ENCODE results near the gene GTF3C4. TPM values are rescaled to one million over a fixed set of nuclear protein-coding genes. Genes with fewer than 3 reads are reported as not detected.
"Not testable (repeated sequence)": the region's sequence is repeated elsewhere in the genome, so short reads cannot be mapped to it uniquely, and the experiment has no call there.

GTF3C4 gene
- total and polyA plus RNA-seq, 12 donors = 1.9 to 18.5 (median 11.6) TPM

- no peaks in the 10 kb centered on the region for H3K36me3 ChIP-seq (replicated peaks in 1 of 2)
- H3K4me3 ChIP-seq = no peak overlapping the region
- no peak overlapping the region for H3K27ac ChIP-seq
- no peaks in the 10 kb centered on the region for H3K9me3 ChIP-seq (replicated peaks in 1 of 3)
- H3K27me3 ChIP-seq = no peaks in the 10 kb centered on the region
- intact Hi-C loops (cut with DNase I) = no loop called here
- WGBS, 4 donors = 70 to 83% (median 78%) methylated on average over 3 to 4 of the region's 4 CpGs
- no peak for DNase-seq
- no peaks in the 10 kb centered on the region for H3K4me1 ChIP-seq (replicated peaks in 1 of 2)
- TF ChIP-seq, protein P1, sequence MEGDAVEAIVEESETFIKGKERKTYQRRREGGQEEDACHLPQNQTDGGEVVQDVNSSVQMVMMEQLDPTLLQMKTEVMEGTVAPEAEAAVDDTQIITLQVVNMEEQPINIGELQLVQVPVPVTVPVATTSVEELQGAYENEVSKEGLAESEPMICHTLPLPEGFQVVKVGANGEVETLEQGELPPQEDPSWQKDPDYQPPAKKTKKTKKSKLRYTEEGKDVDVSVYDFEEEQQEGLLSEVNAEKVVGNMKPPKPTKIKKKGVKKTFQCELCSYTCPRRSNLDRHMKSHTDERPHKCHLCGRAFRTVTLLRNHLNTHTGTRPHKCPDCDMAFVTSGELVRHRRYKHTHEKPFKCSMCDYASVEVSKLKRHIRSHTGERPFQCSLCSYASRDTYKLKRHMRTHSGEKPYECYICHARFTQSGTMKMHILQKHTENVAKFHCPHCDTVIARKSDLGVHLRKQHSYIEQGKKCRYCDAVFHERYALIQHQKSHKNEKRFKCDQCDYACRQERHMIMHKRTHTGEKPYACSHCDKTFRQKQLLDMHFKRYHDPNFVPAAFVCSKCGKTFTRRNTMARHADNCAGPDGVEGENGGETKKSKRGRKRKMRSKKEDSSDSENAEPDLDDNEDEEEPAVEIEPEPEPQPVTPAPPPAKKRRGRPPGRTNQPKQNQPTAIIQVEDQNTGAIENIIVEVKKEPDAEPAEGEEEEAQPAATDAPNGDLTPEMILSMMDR (IDR thresholded peaks at IDR 0.05) = no peak
These were observed 45.7 kb downstream of the GTF3C4 start for GRCh38 chr9:132716007-132716406.

GRCh38 chr9:132717326-132717945 lies 47.2 kb downstream of the GTF3C4 start:
- no peak for TF ChIP-seq POLR2A (IDR thresholded peaks at IDR 0.05)
- WGBS, 4 donors = 41 to 69% (median 60%) methylated on average over 6 to 13 of the region's 13 CpGs
- Histone ChIP-seq H3K27ac (no peak overlapping the region), H3K36me3 (replicated peaks in 1 of 2) (no peaks in the 10 kb centered on the region), H3K9me3 (replicated peaks in 1 of 3) (no peaks in the 10 kb centered on the region), H3K4me1 (replicated peaks in 1 of 2) (no peaks in the 10 kb centered on the region), H3K27me3 (no peaks in the 10 kb centered on the region), H3K4me3 (no peak overlapping the region)
- DNase-seq = no peak
- intact Hi-C loops (cut with DNase I) = no loop called here

DNA sequence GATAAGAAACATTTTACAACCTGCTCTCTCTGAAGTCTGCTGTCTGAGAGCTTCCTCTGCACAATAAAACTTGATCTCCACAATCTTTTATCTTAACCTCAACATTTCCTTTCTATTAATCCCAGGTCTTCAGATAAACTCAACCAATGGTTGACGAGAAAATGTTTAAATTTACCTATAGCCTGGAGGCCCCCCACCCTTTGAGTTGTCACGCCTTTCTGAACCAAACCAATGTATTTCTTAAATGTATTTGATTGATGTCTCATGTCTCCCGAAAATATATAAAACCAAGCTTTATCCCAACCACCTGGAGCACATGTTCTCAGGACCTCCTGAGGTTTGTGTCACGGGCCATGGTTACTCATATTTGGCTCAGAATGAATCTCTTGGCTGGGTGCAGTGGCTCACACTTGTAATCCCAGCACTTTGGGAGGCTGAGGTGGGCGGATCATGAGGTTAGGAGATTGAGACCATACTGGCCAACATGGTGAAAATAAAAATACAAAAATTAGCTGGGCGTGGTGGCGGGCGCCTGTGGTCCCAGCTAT lies 48.2 kb downstream of the GTF3C4 start:
- intact Hi-C loops (cut with DNase I); DNase-seq: not testable (repeated sequence)
- WGBS, 4 donors = 68 to 79% (median 74%) methylated on average over 8 of the region's 8 CpGs

DNA sequence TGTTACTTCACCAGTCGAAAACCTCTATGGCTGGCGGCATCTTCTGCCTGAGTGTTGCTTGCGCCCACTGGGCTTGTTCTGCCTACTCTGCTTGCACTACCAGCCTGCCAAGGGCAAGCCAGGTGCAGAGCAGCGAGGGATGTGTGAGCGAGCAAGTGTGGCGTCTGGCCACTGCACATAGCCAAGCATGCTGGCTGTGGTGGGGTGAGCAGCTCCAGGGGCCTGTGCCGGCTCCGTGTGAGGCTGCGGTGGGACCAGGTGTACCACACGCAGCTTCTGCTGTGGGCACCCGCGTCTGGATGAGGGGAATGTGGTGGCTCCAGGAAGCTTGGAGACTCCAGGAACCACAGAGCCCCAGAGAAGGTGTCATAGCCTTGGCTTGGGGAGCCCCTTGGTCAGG lies 51.4 kb downstream of the GTF3C4 start:
- 76 to 87% (median 83%) methylated on average over 6 to 12 of the region's 12 CpGs for WGBS, 4 donors
- no peak overlapping the region for H3K4me3 ChIP-seq
- H3K27me3 ChIP-seq = no peaks in the 10 kb centered on the region
- H3K9me3 ChIP-seq (replicated peaks in 1 of 3) = no peaks in the 10 kb centered on the region
- H3K36me3 ChIP-seq (replicated peaks in 1 of 2) = no peaks in the 10 kb centered on the region
- H3K4me1 ChIP-seq (replicated peaks in 1 of 2) = no peaks in the 10 kb centered on the region
- intact Hi-C loops (cut with DNase I) = no loop called here
- DNase-seq = peak in 1 of 7 donors; percentile 17
- TF ChIP-seq, protein P1 (IDR thresholded peaks at IDR 0.05) = no peak
- TF ChIP-seq POLR2A (IDR thresholded peaks at IDR 0.05) = no peak
- no peak overlapping the region for H3K27ac ChIP-seq

More for the DNA sequence above, 48.2 kb downstream of the GTF3C4 start:
- not testable (repeated sequence) for H3K4me3 ChIP-seq; H3K27me3 ChIP-seq; H3K36me3 ChIP-seq (replicated peaks in 1 of 2); H3K27ac ChIP-seq; H3K9me3 ChIP-seq (replicated peaks in 1 of 3); H3K4me1 ChIP-seq (replicated peaks in 1 of 2)

DNA sequence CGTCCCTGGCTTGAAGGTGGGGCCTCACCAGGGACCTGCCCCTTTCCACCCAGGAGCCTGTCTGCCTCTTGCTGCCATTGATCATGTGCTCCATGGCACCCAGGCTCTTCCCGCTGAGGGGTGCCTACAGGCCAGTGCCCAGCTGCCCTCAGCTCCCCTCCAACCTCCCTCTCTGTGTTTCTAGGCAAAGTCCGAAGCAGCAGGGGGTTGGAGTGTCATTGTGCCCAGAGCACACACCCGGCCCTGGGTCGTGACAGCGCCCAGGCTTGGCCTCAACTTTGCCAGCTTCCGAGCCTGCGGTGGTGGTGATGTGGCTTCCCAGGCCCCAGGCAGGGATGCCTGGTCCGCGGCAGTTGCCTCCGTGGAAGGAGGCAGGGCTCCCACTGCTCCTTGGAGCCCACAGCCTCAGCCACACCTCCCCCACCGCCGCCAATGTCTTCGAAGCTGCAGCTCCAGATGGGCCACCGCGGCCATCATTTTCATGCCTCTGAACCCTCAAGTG lies 52.4 kb downstream of the GTF3C4 start:
- intact Hi-C loops (cut with DNase I) = no loop called here
- Histone ChIP-seq H3K36me3 (replicated peaks in 1 of 2) (no peaks in the 10 kb centered on the region), H3K4me1 (replicated peaks in 1 of 2) (no peaks in the 10 kb centered on the region), H3K4me3 (no peak overlapping the region), H3K27me3 (no peaks in the 10 kb centered on the region), H3K9me3 (replicated peaks in 1 of 3) (no peaks in the 10 kb centered on the region), H3K27ac (no peak overlapping the region)
- 78 to 90% (median 87%) methylated on average over 5 to 16 of the region's 16 CpGs for WGBS, 4 donors
- no peak for DNase-seq
- no peak for TF ChIP-seq POLR2A (IDR thresholded peaks at IDR 0.05)
- TF ChIP-seq, protein P1 (IDR thresholded peaks at IDR 0.05) = no peak

Measured in adrenal gland (tissue), 12 donors.